ENCODE data around the gene MYO9B.
"Not testable (repeated sequence)": the region's sequence is repeated elsewhere in the genome, so short reads cannot be mapped to it uniquely, and the experiment has no call there.

The MYO9B gene

GRCh38 chr19:17090583-17090982 is 15.0 kb downstream of the MYO9B start:
- no peak for DNase-seq

GRCh38 chr19:17091758-17092333 is 16.3 kb downstream of the MYO9B start:
- DNase-seq, result no peak

- DNase-seq, result no peak
Observed at GRCh38 chr19:17092696-17093095, 17.1 kb downstream of the MYO9B start.

- not testable (repeated sequence) for DNase-seq
Observed at GRCh38 chr19:17094694-17095093, 19.1 kb downstream of the MYO9B start.

- no peak for DNase-seq
Observed at GRCh38 chr19:17095141-17095919, 19.8 kb downstream of the MYO9B start.

GRCh38 chr19:17097593-17098126 is 22.1 kb downstream of the MYO9B start:
- DNase-seq, result no peak

- no peak for DNase-seq
Observed at GRCh38 chr19:17098326-17098725, 22.7 kb downstream of the MYO9B start.

GRCh38 chr19:17101686-17102628 is 26.4 kb downstream of the MYO9B start:
- no peak for DNase-seq

GRCh38 chr19:17103177-17103576 is 27.6 kb downstream of the MYO9B start:
- DNase-seq, result peak; percentile 37

- DNase-seq, result no peak
Observed at GRCh38 chr19:17104679-17105078, 29.1 kb downstream of the MYO9B start.

GRCh38 chr19:17105556-17105955 is 30.0 kb downstream of the MYO9B start:
- no peak for DNase-seq

- not testable (repeated sequence) for DNase-seq
Observed at GRCh38 chr19:17106964-17107363, 31.4 kb downstream of the MYO9B start.

GRCh38 chr19:17107546-17108452 is 32.2 kb downstream of the MYO9B start:
- peak; percentile 11 for DNase-seq

GRCh38 chr19:17108453-17108784 is 32.8 kb downstream of the MYO9B start:
- DNase-seq, result peak; percentile 9

- no peak for DNase-seq
Observed at GRCh38 chr19:17109300-17109699, 33.7 kb downstream of the MYO9B start.

- DNase-seq, result no peak
Observed at GRCh38 chr19:17109962-17110598, 34.5 kb downstream of the MYO9B start.

GRCh38 chr19:17110599-17110966 is 35.0 kb downstream of the MYO9B start:
- DNase-seq, result no peak

- no peak for DNase-seq
Observed at GRCh38 chr19:17111766-17112165, 36.2 kb downstream of the MYO9B start.

GRCh38 chr19:17112271-17112670 is 36.7 kb downstream of the MYO9B start:
- no peak for DNase-seq

GRCh38 chr19:17112700-17113099 is 37.1 kb downstream of the MYO9B start:
- DNase-seq, result no peak

- no peak for DNase-seq
Observed at GRCh38 chr19:17113127-17113785, 37.7 kb downstream of the MYO9B start.

Measured in eye (tissue), 1 donor.